GM23338 (cell line): ENCODE measurements around the gene PSMB2. TPM values are rescaled to one million over a fixed set of nuclear protein-coding genes. Genes with fewer than 3 reads are reported as not detected.

Source experiments
- ATAC-seq: fragments of 200-7000 bp; cut with Tn5 transposase; 3 replicates; pipeline ENCODE4 v1.9.1; 2020
- DNase-seq: peaks from one replicate; pipeline ENCODE4 v3.0.0-alpha.2; 2015; ENCODE audit warnings: low spot score
- H2AFZ ChIP-seq: fragments of 200-600 bp; sonication (generic); 2 replicates; pipeline ENCODE4 v1.8.0; 2016; ENCODE audit warnings: antibody characterized with exemption, mild to moderate bottlenecking, moderate library complexity
- H3F3A ChIP-seq: fragments of 200-600 bp; sonication (generic); replicated peaks from 2 replicates; pipeline ENCODE4 v1.8.0; 2017; ENCODE audit warnings: antibody characterized with exemption, mixed run types, low read depth
- H3K27ac ChIP-seq: fragments of 200-600 bp; sonication (generic); 2 replicates; pipeline ENCODE4 v1.6.1; 2016; ENCODE audit warnings: low read depth
- H3K27me3 ChIP-seq: fragments of 200-600 bp; sonication (generic); 2 replicates; pipeline ENCODE4 v1.8.0; 2016; ENCODE audit warnings: mild to moderate bottlenecking, mixed run types, moderate library complexity; ENCODE audit not compliant: insufficient read depth
- H3K36me3 ChIP-seq: fragments of 200-600 bp; sonication (generic); 2 replicates; pipeline ENCODE4 v1.8.0; 2016; ENCODE audit warnings: mild to moderate bottlenecking; ENCODE audit not compliant: insufficient read depth
- H3K4me1 ChIP-seq: fragments of 200-600 bp; sonication (generic); 2 replicates; pipeline ENCODE4 v1.8.0; 2016; ENCODE audit warnings: mild to moderate bottlenecking, moderate library complexity; ENCODE audit not compliant: insufficient read depth
- H3K4me2 ChIP-seq: fragments of 200-600 bp; sonication (generic); 2 replicates; pipeline ENCODE4 v1.7.1; 2017; ENCODE audit warnings: mixed run types
- H3K4me3 ChIP-seq: fragments of 200-600 bp; sonication (generic); 2 replicates; pipeline ENCODE4 v1.6.1; 2016; ENCODE audit warnings: mixed run types
- H3K79me2 ChIP-seq: fragments of 200-600 bp; sonication (generic); replicated peaks from 2 replicates; pipeline ENCODE4 v1.8.0; 2017; ENCODE audit warnings: mild to moderate bottlenecking; ENCODE audit not compliant: insufficient read depth
- H3K9me2 ChIP-seq: fragments of 200-600 bp; sonication (generic); 2 replicates; pipeline ENCODE4 v1.8.0; 2017; ENCODE audit not compliant: insufficient read depth
- H4K20me1 ChIP-seq: fragments of 200-600 bp; sonication (generic); replicated peaks from 2 replicates; pipeline ENCODE4 v1.8.0; 2017; ENCODE audit warnings: mild to moderate bottlenecking; ENCODE audit not compliant: insufficient read depth
- H3K27ac Mint-ChIP-seq: 2 replicates; pipeline ENCODE4 v1.8.0; 2020; ENCODE audit warnings: inconsistent platforms, mild to moderate bottlenecking, moderate library complexity, mixed read lengths
- H3K27me3 Mint-ChIP-seq: 3 replicates; pipeline ENCODE4 v1.8.0; 2022; ENCODE audit warnings: low read depth, mild to moderate bottlenecking, moderate library complexity, mixed read lengths, inconsistent platforms; ENCODE audit not compliant: insufficient read depth, poor library complexity
- H3K36me3 Mint-ChIP-seq: 3 replicates; pipeline ENCODE4 v1.8.0; 2021; ENCODE audit warnings: low read depth, mild to moderate bottlenecking, inconsistent platforms, moderate library complexity, mixed read lengths
- H3K4me1 Mint-ChIP-seq: 3 replicates; pipeline ENCODE4 v1.8.0; 2020; ENCODE audit warnings: mild to moderate bottlenecking, inconsistent platforms, mixed read lengths
- H3K4me3 Mint-ChIP-seq: 3 replicates; pipeline ENCODE4 v1.8.0; 2021; ENCODE audit warnings: moderate library complexity, mild to moderate bottlenecking, inconsistent platforms, mixed read lengths
- H3K9me3 Mint-ChIP-seq: 3 replicates; pipeline ENCODE4 v1.8.0; 2020; ENCODE audit warnings: moderate library complexity, mild to moderate bottlenecking, inconsistent platforms, mixed read lengths
- CREB1 ChIP-seq: fragments of 250-450 bp; sonication (Bioruptor Pico); IDR thresholded peaks from 2 replicates; pipeline ENCODE4 v1.5.0; 2020; ENCODE audit warnings: low read depth, mild to moderate bottlenecking, moderate library complexity
- EZH2 ChIP-seq: fragments of 200-600 bp; sonication (generic); IDR thresholded peaks from one replicate; pipeline ENCODE4 v1.8.0; 2017; ENCODE audit warnings: antibody characterized with exemption, mild to moderate bottlenecking, low read depth; ENCODE audit not compliant: unreplicated experiment
- EZH2phosphoT487 ChIP-seq: fragments of 200-600 bp; sonication (generic); IDR thresholded peaks from one replicate; pipeline ENCODE4 v1.8.1; 2018; ENCODE audit warnings: antibody characterized with exemption; ENCODE audit not compliant: unreplicated experiment
- JUNB ChIP-seq: IDR thresholded peaks from one replicate; pipeline ENCODE4 v1.6.1; 2016; ENCODE audit warnings: antibody characterized with exemption; ENCODE audit not compliant: unreplicated experiment
- POLR2AphosphoS5 ChIP-seq: IDR thresholded peaks from 2 replicates; pipeline ENCODE4 v1.6.1; 2016; ENCODE audit warnings: antibody characterized with exemption, low read depth
- ZNF114 ChIP-seq: fragments of 250-450 bp; sonication (Bioruptor Pico); IDR thresholded peaks from 2 replicates; pipeline ENCODE4 v1.5.0; 2020; ENCODE audit warnings: mild to moderate bottlenecking, moderate library complexity
- ZNF331 ChIP-seq: fragments of 250-450 bp; sonication (Bioruptor Pico); IDR thresholded peaks from 2 replicates; pipeline ENCODE4 v1.5.0; 2020; ENCODE audit warnings: low read depth, mild to moderate bottlenecking, moderate library complexity
- polyA plus RNA-seq: library from polyadenylated mRNA; unstranded; fragments of >200 nt; fragmentation: Nextera tagmentation; extraction: Ambion mirVana; gene quantifications from 2 replicates; pipeline ENCODE4 v1.2.1, GENCODE V29; 2016
- total RNA-seq: library from RNA; depleted of rRNA; stranded (reverse); fragments of >200 nt; shearing (Covaris generic); gene quantifications from 2 replicates; pipeline ENCODE4 v1.2.3, GENCODE V29; 2014
- TF ChIP-seq, protein P1 (sequence below), 2 experiments: fragments of 200-600 bp in 1 of 2; sonication (generic) in 1 of 2; conservative IDR thresholded peaks; 2 replicates each; pipeline versions ENCODE4 v1.5.1 to v1.6.1; 2016 to 2017; ENCODE audit warnings: antibody characterized with exemption in 2 of 2, low read depth in 2 of 2, mild to moderate bottlenecking in 2 of 2, moderate library complexity in 1 of 2
- TF ChIP-seq, protein P2 (sequence below): IDR thresholded peaks from one replicate; pipeline ENCODE4 v1.6.1; 2018; ENCODE audit warnings: antibody characterized with exemption; ENCODE audit not compliant: unreplicated experiment
- TF ChIP-seq, protein P3 (sequence below): fragments of 250-450 bp; sonication (Bioruptor Pico); IDR thresholded peaks from 2 replicates; pipeline ENCODE4 v1.5.0; 2020; ENCODE audit warnings: mild to moderate bottlenecking, moderate library complexity
- TF ChIP-seq, protein P4 (sequence below): IDR thresholded peaks from 2 replicates; pipeline ENCODE4 v1.6.1; 2016; ENCODE audit warnings: antibody characterized with exemption

PSMB2 gene
- total and polyA plus RNA-seq, 2 experiments from 2014 or later = 68.2 to 147 TPM

DNA sequence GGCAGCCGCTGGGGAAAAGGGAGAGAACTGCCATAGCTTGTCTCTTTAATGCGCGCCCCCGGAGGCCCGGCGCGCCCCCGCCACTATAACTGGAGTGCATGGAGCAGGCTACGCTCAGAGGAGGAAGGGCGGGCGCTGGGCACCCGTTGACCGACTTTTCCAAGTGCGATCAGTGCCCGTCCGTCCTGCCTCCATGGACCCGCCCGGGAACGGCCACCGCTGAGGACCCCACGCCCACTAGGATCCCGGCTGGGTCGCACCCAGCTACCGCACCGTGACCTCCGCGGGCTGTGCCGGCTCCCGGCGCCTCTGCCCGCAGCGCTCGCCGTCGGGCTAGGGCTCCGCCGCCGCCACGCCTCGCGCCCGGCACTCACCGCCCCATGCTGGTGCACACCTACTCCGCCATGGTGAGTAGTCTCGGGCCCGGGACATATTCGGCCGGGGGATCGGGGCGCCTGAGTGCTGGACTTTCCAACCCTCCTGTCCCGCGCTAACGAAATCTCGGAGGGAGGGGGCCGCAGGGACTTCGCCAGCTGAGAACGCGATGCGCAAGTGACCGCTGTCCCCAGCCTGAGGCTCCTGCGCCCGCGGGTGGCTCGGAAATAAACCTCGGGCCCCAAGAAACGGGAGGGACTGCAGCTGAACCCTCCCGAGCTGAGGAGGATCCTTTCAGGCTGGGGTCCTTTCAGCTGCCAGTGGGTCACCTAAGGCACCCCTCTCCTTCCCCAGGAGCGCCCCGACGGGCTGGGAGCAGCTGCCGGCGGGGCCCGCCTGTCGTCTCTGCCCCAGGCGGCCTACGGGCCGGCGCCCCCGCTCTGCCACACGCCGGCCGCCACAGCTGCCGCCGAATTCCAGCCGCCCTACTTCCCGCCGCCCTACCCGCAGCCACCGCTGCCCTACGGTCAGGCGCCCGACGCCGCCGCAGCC lies 67.9 kb downstream of the PSMB2 start, which contains the start of gene TFAP2E (continued):
- TF ChIP-seq, protein P1, sequence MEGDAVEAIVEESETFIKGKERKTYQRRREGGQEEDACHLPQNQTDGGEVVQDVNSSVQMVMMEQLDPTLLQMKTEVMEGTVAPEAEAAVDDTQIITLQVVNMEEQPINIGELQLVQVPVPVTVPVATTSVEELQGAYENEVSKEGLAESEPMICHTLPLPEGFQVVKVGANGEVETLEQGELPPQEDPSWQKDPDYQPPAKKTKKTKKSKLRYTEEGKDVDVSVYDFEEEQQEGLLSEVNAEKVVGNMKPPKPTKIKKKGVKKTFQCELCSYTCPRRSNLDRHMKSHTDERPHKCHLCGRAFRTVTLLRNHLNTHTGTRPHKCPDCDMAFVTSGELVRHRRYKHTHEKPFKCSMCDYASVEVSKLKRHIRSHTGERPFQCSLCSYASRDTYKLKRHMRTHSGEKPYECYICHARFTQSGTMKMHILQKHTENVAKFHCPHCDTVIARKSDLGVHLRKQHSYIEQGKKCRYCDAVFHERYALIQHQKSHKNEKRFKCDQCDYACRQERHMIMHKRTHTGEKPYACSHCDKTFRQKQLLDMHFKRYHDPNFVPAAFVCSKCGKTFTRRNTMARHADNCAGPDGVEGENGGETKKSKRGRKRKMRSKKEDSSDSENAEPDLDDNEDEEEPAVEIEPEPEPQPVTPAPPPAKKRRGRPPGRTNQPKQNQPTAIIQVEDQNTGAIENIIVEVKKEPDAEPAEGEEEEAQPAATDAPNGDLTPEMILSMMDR (conservative IDR thresholded peaks at IDR 0.05; ENCODE audit: low read depth in 2 of 2) = no peak

DNA sequence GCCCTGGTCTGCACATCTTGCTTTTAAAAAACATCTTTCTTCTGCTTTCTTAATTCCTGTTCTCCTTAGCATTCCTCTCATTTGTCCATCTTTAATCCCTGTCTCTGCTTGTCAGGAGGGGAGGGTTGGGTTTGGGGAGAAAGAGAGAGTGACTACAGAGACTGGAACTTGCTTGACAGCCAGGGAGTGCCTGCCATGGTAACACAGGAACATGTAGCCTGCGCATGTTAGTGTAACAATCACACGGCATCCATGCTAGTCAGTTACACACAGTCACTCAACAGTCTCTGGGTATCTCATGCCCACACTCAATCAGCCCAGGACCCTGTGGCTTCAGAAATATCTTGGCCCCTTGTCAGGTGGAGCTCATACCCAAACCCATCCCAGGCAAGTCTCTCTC lies 69.0 kb downstream of the PSMB2 start:
- no peaks in the 10 kb centered on the region for H3K9me2 ChIP-seq
- no peaks in the 10 kb centered on the region; the same call in 1 of the 2 replicates for H4K20me1 ChIP-seq
- Mint-ChIP-seq H3K27me3 (peaks cover 72% of the 10 kb centered on the region), H3K27ac (no peak overlapping the region), H3K4me1 (peaks cover 28% of the 10 kb centered on the region), H3K9me3 (no peaks in the 10 kb centered on the region; the same call in 2 of the 3 replicates), H3K4me3 (no peak overlapping the region), H3K36me3 (no peaks in the 10 kb centered on the region; the same call in 2 of the 3 replicates)
- H3K4me3 ChIP-seq = peak overlapping the region; percentile 84
- no peak overlapping the region for H3K27ac ChIP-seq
- no peak overlapping the region; the same call in 1 of the 2 replicates for H3K4me2 ChIP-seq
- H3K27me3 ChIP-seq = peaks cover 93% of the 10 kb centered on the region
- H3K79me2 ChIP-seq = no peaks in the 10 kb centered on the region
- no peaks in the 10 kb centered on the region; the same call in 1 of the 2 replicates for H3K36me3 ChIP-seq
- peaks cover 29% of the 10 kb centered on the region for H3K4me1 ChIP-seq
- peaks cover 27% of the 10 kb centered on the region for H3F3A ChIP-seq
- no peak overlapping the region for H2AFZ ChIP-seq
- no peak for DNase-seq
- ATAC-seq = no peak
- TF ChIP-seq, protein P2, sequence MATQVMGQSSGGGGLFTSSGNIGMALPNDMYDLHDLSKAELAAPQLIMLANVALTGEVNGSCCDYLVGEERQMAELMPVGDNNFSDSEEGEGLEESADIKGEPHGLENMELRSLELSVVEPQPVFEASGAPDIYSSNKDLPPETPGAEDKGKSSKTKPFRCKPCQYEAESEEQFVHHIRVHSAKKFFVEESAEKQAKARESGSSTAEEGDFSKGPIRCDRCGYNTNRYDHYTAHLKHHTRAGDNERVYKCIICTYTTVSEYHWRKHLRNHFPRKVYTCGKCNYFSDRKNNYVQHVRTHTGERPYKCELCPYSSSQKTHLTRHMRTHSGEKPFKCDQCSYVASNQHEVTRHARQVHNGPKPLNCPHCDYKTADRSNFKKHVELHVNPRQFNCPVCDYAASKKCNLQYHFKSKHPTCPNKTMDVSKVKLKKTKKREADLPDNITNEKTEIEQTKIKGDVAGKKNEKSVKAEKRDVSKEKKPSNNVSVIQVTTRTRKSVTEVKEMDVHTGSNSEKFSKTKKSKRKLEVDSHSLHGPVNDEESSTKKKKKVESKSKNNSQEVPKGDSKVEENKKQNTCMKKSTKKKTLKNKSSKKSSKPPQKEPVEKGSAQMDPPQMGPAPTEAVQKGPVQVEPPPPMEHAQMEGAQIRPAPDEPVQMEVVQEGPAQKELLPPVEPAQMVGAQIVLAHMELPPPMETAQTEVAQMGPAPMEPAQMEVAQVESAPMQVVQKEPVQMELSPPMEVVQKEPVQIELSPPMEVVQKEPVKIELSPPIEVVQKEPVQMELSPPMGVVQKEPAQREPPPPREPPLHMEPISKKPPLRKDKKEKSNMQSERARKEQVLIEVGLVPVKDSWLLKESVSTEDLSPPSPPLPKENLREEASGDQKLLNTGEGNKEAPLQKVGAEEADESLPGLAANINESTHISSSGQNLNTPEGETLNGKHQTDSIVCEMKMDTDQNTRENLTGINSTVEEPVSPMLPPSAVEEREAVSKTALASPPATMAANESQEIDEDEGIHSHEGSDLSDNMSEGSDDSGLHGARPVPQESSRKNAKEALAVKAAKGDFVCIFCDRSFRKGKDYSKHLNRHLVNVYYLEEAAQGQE = no peak
- TF ChIP-seq, protein P3, sequence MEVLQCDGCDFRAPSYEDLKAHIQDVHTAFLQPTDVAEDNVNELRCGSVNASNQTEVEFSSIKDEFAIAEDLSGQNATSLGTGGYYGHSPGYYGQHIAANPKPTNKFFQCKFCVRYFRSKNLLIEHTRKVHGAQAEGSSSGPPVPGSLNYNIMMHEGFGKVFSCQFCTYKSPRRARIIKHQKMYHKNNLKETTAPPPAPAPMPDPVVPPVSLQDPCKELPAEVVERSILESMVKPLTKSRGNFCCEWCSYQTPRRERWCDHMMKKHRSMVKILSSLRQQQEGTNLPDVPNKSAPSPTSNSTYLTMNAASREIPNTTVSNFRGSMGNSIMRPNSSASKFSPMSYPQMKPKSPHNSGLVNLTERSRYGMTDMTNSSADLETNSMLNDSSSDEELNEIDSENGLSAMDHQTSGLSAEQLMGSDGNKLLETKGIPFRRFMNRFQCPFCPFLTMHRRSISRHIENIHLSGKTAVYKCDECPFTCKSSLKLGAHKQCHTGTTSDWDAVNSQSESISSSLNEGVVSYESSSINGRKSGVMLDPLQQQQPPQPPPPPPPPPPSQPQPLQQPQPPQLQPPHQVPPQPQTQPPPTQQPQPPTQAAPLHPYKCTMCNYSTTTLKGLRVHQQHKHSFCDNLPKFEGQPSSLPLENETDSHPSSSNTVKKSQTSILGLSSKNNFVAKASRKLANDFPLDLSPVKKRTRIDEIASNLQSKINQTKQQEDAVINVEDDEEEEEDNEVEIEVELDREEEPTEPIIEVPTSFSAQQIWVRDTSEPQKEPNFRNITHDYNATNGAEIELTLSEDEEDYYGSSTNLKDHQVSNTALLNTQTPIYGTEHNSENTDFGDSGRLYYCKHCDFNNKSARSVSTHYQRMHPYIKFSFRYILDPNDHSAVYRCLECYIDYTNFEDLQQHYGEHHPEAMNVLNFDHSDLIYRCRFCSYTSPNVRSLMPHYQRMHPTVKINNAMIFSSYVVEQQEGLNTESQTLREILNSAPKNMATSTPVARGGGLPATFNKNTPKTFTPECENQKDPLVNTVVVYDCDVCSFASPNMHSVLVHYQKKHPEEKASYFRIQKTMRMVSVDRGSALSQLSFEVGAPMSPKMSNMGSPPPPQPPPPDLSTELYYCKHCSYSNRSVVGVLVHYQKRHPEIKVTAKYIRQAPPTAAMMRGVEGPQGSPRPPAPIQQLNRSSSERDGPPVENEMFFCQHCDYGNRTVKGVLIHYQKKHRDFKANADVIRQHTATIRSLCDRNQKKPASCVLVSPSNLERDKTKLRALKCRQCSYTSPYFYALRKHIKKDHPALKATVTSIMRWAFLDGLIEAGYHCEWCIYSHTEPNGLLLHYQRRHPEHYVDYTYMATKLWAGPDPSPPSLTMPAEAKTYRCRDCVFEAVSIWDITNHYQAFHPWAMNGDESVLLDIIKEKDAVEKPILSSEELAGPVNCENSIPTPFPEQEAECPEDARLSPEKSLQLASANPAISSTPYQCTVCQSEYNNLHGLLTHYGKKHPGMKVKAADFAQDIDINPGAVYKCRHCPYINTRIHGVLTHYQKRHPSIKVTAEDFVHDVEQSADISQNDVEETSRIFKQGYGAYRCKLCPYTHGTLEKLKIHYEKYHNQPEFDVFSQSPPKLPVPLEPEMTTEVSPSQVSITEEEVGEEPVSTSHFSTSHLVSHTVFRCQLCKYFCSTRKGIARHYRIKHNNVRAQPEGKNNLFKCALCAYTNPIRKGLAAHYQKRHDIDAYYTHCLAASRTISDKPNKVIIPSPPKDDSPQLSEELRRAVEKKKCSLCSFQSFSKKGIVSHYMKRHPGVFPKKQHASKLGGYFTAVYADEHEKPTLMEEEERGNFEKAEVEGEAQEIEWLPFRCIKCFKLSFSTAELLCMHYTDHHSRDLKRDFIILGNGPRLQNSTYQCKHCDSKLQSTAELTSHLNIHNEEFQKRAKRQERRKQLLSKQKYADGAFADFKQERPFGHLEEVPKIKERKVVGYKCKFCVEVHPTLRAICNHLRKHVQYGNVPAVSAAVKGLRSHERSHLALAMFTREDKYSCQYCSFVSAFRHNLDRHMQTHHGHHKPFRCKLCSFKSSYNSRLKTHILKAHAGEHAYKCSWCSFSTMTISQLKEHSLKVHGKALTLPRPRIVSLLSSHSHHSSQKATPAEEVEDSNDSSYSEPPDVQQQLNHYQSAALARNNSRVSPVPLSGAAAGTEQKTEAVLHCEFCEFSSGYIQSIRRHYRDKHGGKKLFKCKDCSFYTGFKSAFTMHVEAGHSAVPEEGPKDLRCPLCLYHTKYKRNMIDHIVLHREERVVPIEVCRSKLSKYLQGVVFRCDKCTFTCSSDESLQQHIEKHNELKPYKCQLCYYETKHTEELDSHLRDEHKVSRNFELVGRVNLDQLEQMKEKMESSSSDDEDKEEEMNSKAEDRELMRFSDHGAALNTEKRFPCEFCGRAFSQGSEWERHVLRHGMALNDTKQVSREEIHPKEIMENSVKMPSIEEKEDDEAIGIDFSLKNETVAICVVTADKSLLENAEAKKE (CRISPR knock-in tag) = no peak
- no peak for TF ChIP-seq ZNF114 (CRISPR knock-in tag)
- TF ChIP-seq, protein P4, sequence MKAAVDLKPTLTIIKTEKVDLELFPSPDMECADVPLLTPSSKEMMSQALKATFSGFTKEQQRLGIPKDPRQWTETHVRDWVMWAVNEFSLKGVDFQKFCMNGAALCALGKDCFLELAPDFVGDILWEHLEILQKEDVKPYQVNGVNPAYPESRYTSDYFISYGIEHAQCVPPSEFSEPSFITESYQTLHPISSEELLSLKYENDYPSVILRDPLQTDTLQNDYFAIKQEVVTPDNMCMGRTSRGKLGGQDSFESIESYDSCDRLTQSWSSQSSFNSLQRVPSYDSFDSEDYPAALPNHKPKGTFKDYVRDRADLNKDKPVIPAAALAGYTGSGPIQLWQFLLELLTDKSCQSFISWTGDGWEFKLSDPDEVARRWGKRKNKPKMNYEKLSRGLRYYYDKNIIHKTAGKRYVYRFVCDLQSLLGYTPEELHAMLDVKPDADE = no peak
- TF ChIP-seq CREB1 (CRISPR knock-in tag) = no peak
- TF ChIP-seq POLR2AphosphoS5 = no peak
- no peak for TF ChIP-seq JUNB
- TF ChIP-seq EZH2phosphoT487 = no peak
- TF ChIP-seq ZNF331 (CRISPR knock-in tag) = no peak
- no peak for TF ChIP-seq EZH2
